H1 (cell line): ENCODE results near the gene TACC2. TPM values are rescaled to one million over a fixed set of nuclear protein-coding genes. Genes with fewer than 3 reads are reported as not detected.

ENCODE experiments used
- CREB1 ChIP-seq: IDR thresholded peaks from 2 replicates; pipeline ENCODE4 v1.6.1; 2012; ENCODE audit warnings: inconsistent platforms
- TEAD4 ChIP-seq: IDR thresholded peaks from 2 replicates; pipeline ENCODE4 v1.6.1; 2012; ENCODE audit warnings: low read depth, low read length, inconsistent platforms, mixed read lengths
- polyA plus RNA-seq, 7 experiments: library from polyadenylated mRNA; depleted of rRNA in 3 of 7; stranded (reverse) in 5 of 7; unstranded in 2 of 7; fragments of >200 nt in 5 of 7; fragments of 200-250 nt in 2 of 7; gene quantifications; 1 replicate in 5 of 7; 2 replicates in 1 of 7; 4 replicates in 1 of 7; pipeline versions ENCODE4 v1.2.1 to v1.2.3, GENCODE V29; 2011 to 2013; ENCODE audit warnings: missing spikeins in 2 of 7, mixed read lengths in 2 of 7
- total RNA-seq: library from RNA; stranded (reverse); fragmentation: NEBNext Ultra II Directional; extraction: Animal tissue kit (Norgen Biotek cat#: 25700); gene quantifications from 2 replicates; pipeline ENCODE4 v1.2.1, GENCODE V29; 2021

Gene TACC2
- total and polyA plus RNA-seq, 2 of the 8 experiments (the other 6 are each of a cell fraction or from before 2014, with no cell fraction given) = 21.2 to 46.6 TPM

- TF ChIP-seq CREB1 = no peak
- no peak for TF ChIP-seq TEAD4
These were observed 53.9 kb downstream of the TACC2 start (continued) for GRCh38 chr10:122042836-122043235.
